NCI-H1417 (cell line): Measurements from ENCODE around the gene GKN1.
"Not testable (repeated sequence)": the region's sequence is repeated elsewhere in the genome, so short reads cannot be mapped to it uniquely, and the experiment has no call there.

Source experiments
- DNase-seq, 3 experiments: peaks; one replicate each; lab custom pipeline; 2025; lab: John Stamatoyannopoulos, UW

GKN1 gene

GRCh38 chr2:68974251-68974650, at the start of gene GKN1:
GKN1 (plus strand) TSS chr2:68974636; CDS start chr2:68974678, 42 bp downstream.
- DNase-seq, result no peak

- DNase-seq, result peak; percentile 42 to 84 (median 65)
These were observed 49.0 kb upstream of the GKN1 start for GRCh38 chr2:68925295-68925896.

GRCh38 chr2:68926796-68927195, 47.6 kb upstream of the GKN1 start:
- no peak for DNase-seq

- no peak for DNase-seq
These were observed 43.2 kb upstream of the GKN1 start for GRCh38 chr2:68931149-68931711.

- DNase-seq, result no peak
These were observed 42.6 kb upstream of the GKN1 start for GRCh38 chr2:68931799-68932198.

GRCh38 chr2:68932402-68932801, 42.0 kb upstream of the GKN1 start:
- no peak for DNase-seq

- DNase-seq, result no peak
These were observed 40.4 kb upstream of the GKN1 start for GRCh38 chr2:68934021-68934420.

- DNase-seq, result no peak
These were observed 39.0 kb upstream of the GKN1 start for GRCh38 chr2:68935471-68935870.

- DNase-seq, result no peak
These were observed 38.0 kb upstream of the GKN1 start for GRCh38 chr2:68936427-68936826.

GRCh38 chr2:68936889-68937288, 37.5 kb upstream of the GKN1 start:
- DNase-seq, result no peak

- DNase-seq, result no peak
These were observed 36.9 kb upstream of the GKN1 start for GRCh38 chr2:68937346-68938055.

- DNase-seq, result no peak
These were observed 35.5 kb upstream of the GKN1 start for GRCh38 chr2:68938938-68939337.

- no peak for DNase-seq
These were observed 34.5 kb upstream of the GKN1 start for GRCh38 chr2:68939962-68940361.

- no peak for DNase-seq
These were observed 34.1 kb upstream of the GKN1 start for GRCh38 chr2:68940369-68940768.

- DNase-seq, result no peak
These were observed 31.6 kb upstream of the GKN1 start for GRCh38 chr2:68942827-68943226.

- DNase-seq, result peak; percentile 76 to 91 (median 81)
These were observed 30.6 kb upstream of the GKN1 start for GRCh38 chr2:68943581-68944568.

- peak in 2 of 3 experiments; percentile 67 to 91 for DNase-seq
These were observed 28.3 kb upstream of the GKN1 start for GRCh38 chr2:68946117-68946516.

- DNase-seq, result no peak
These were observed 25.7 kb upstream of the GKN1 start for GRCh38 chr2:68948710-68949109.

GRCh38 chr2:68951899-68952298, 22.5 kb upstream of the GKN1 start:
- no peak for DNase-seq

- no peak for DNase-seq
These were observed 21.4 kb upstream of the GKN1 start, which contains the start of gene GKN2 for GRCh38 chr2:68952887-68953521. GKN2 (minus strand) TSS chr2:68952893; CDS start chr2:68952861, 32 bp downstream.

- not testable (repeated sequence) for DNase-seq
These were observed 19.0 kb upstream of the GKN1 start for GRCh38 chr2:68955432-68955831.

- no peak for DNase-seq
These were observed 15.4 kb upstream of the GKN1 start for GRCh38 chr2:68959001-68959400.
